ENCODE data around the gene PVALEF. TPM values are rescaled to one million over a fixed set of nuclear protein-coding genes. Genes with fewer than 3 reads are reported as not detected.

PVALEF gene
- total RNA-seq, 1 experiment from 2014 or later, result not detected

GRCh38 chr17:81134064-81134781 is 31.1 kb upstream of the PVALEF start:
- H4K5ac ChIP-seq (ENCODE audit: insufficient read length, low read depth, low read length), result no peak overlapping the region
- H2AK5ac ChIP-seq (ENCODE audit: insufficient read length, low read length), result no peak overlapping the region
- no peak overlapping the region for H2BK12ac ChIP-seq (ENCODE audit: insufficient read length, low read depth, low read length)
- no peaks in the 10 kb centered on the region for H3K23me2 ChIP-seq (ENCODE audit: insufficient read length, low read depth, low read length, poor library complexity, severe bottlenecking)
- no peak overlapping the region for H2BK120ac ChIP-seq (ENCODE audit: low read depth, low read length, poor library complexity, severe bottlenecking)
- no peak overlapping the region for H3K56ac ChIP-seq (ENCODE audit: insufficient read length, low read depth, low read length)
- H3K4ac ChIP-seq (ENCODE audit: low read depth, low read length), result no peak overlapping the region
- no peaks in the 10 kb centered on the region for H4K20me1 ChIP-seq (ENCODE audit: control insufficient read depth, insufficient read depth, insufficient read length)
- no peak for DNase-seq
- H3K4me2 ChIP-seq (ENCODE audit: insufficient read depth, insufficient read length, low read length), result no peak overlapping the region
- no peaks in the 10 kb centered on the region for H3K27me3 ChIP-seq (ENCODE audit: insufficient read depth, low read length)
- H3K4me1 Mint-ChIP-seq, result peaks cover 0 to 7% of the 10 kb centered on the region in 2 experiments; a peak in 2 of 4 replicates
- peaks cover 15 to 17% of the 10 kb centered on the region in 2 experiments for H3K9me3 Mint-ChIP-seq
- H3K4me1 ChIP-seq (ENCODE audit: insufficient read depth, low read length), result no peaks in the 10 kb centered on the region
- H3K27me3 Mint-ChIP-seq (ENCODE audit: low read depth), result peaks cover 1% of the 10 kb centered on the region; the same call in 1 of the 2 replicates
- H3K9me3 ChIP-seq (ENCODE audit: control insufficient read depth, low read depth, low read length), result no peaks in the 10 kb centered on the region
- H3K14ac ChIP-seq (ENCODE audit: insufficient read depth, low read length), result no peak overlapping the region
- no peak overlapping the region for H3K23ac ChIP-seq (ENCODE audit: insufficient read length, low read depth, low read length)
- no peak overlapping the region for H2AFZ ChIP-seq (ENCODE audit: low read length)
- H3K79me2 ChIP-seq (ENCODE audit: insufficient read depth, low read length), result no peaks in the 10 kb centered on the region
- no peak overlapping the region for H2BK15ac ChIP-seq (ENCODE audit: low read depth, low read length)
- H3K18ac ChIP-seq (ENCODE audit: insufficient read length, low read depth, low read length), result no peak overlapping the region
- peaks cover 0 to 7% (median 0%) of the 10 kb centered on the region in 3 experiments; a peak in 3 of 7 replicates for H3K36me3 Mint-ChIP-seq (ENCODE audit: insufficient read depth in 1 of 3, low read depth in 3 of 3)
- H3K27ac ChIP-seq (ENCODE audit: insufficient read length, low read depth, low read length), result no peak overlapping the region
- no peak overlapping the region for H4K91ac ChIP-seq (ENCODE audit: insufficient read length, low read depth, low read length)
- H2BK5ac ChIP-seq (ENCODE audit: insufficient read length, low read length), result no peak overlapping the region
- no peak overlapping the region for H3K4me3 Mint-ChIP-seq
- no peak overlapping the region for H4K8ac ChIP-seq (replicated peaks; ENCODE audit: insufficient read length, low read depth, low read length)
- WGBS (ENCODE audit: extremely low coverage, insufficient read length, low lambda C conversion rate), result no CpG with 5 or more reads among the region's 28 CpGs
- TF ChIP-seq CTCF (conservative IDR thresholded peaks at IDR 0.05), result no peak
- no peak overlapping the region for H3T11ph ChIP-seq (ENCODE audit: low read length)
- no peak overlapping the region for H3K27ac Mint-ChIP-seq
- no peak overlapping the region for H3K9ac ChIP-seq (ENCODE audit: extremely low read depth, insufficient read length, low read length)
- H3K79me1 ChIP-seq (ENCODE audit: insufficient read depth, low read depth, low read length, poor library complexity, severe bottlenecking), result no peaks in the 10 kb centered on the region
- no peak overlapping the region for H2BK20ac ChIP-seq (ENCODE audit: low read depth, low read length, poor library complexity, severe bottlenecking)

Measured in H9 (cell line).